GM18519 (cell line): ENCODE data around the gene SBF2.

Experiments
- ATAC-seq: cut with Tn5 transposase; IDR thresholded peaks from one replicate; pipeline ENCODE4 v1.9.1; 2021; ENCODE audit warnings: mild to moderate bottlenecking, moderate library complexity; ENCODE audit not compliant: unreplicated experiment, low FRiP score

The SBF2 gene

GRCh38 chr11:9739123-9739900 is 554.7 kb downstream of the SBF2 start:
- no peak for ATAC-seq

GRCh38 chr11:9738707-9739106 is 555.3 kb downstream of the SBF2 start:
- ATAC-seq, result no peak

GRCh38 chr11:9738116-9738515 is 555.9 kb downstream of the SBF2 start:
- no peak for ATAC-seq

GRCh38 chr11:9736365-9736764 is 557.7 kb downstream of the SBF2 start:
- ATAC-seq, result no peak

GRCh38 chr11:9735919-9736318 is 558.1 kb downstream of the SBF2 start:
- no peak for ATAC-seq

- ATAC-seq, result no peak
Observed at GRCh38 chr11:9735236-9735635, 558.8 kb downstream of the SBF2 start.

GRCh38 chr11:9733212-9733611 is 560.8 kb downstream of the SBF2 start:
- no peak for ATAC-seq

GRCh38 chr11:9732453-9732852 is 561.6 kb downstream of the SBF2 start:
- no peak for ATAC-seq

GRCh38 chr11:9731256-9731655 is 562.8 kb downstream of the SBF2 start:
- no peak for ATAC-seq
